ENCODE measurements around the gene IZUMO1R.
A peak's percentile ranks its signal among the peaks of the same experiment; 100 is the strongest.

The IZUMO1R gene

GRCh38 chr11:94322501-94322900 is 18.1 kb downstream of the IZUMO1R start:
- no peaks in the 10 kb centered on the region for H3K4me1 ChIP-seq (ENCODE audit: control insufficient read depth, insufficient read depth, low read length, poor library complexity, severe bottlenecking)
- no peaks in the 10 kb centered on the region for H3K9me3 ChIP-seq (ENCODE audit: control insufficient read depth, low read length)

GRCh38 chr11:94325681-94326080 is 21.3 kb downstream of the IZUMO1R start:
- Histone ChIP-seq H3K27ac (ENCODE audit: insufficient read depth, low read length, poor library complexity, severe bottlenecking) (no peak overlapping the region), H3K9me3 (ENCODE audit: control insufficient read depth, low read length) (no peaks in the 10 kb centered on the region), H3K4me3 (ENCODE audit: insufficient read depth, low read depth, low read length, poor library complexity, severe bottlenecking) (no peak overlapping the region), H3K36me3 (ENCODE audit: control insufficient read depth, insufficient read depth, low read length) (no peaks in the 10 kb centered on the region), H3K27me3 (replicated peaks; ENCODE audit: control insufficient read depth, insufficient read depth, low read length, poor library complexity, severe bottlenecking) (no peaks in the 10 kb centered on the region), H3K4me1 (ENCODE audit: control insufficient read depth, insufficient read depth, low read length, poor library complexity, severe bottlenecking) (no peaks in the 10 kb centered on the region)
- peak in 1 of 3 donors; percentile 11 for DNase-seq

More at GRCh38 chr11:94322501-94322900, 18.1 kb downstream of the IZUMO1R start:
- no peak overlapping the region for H3K4me3 ChIP-seq (ENCODE audit: insufficient read depth, low read depth, low read length, poor library complexity, severe bottlenecking)
- no peak overlapping the region for H3K27ac ChIP-seq (ENCODE audit: insufficient read depth, low read length, poor library complexity, severe bottlenecking)
- no peak for DNase-seq
- H3K27me3 ChIP-seq (replicated peaks; ENCODE audit: control insufficient read depth, insufficient read depth, low read length, poor library complexity, severe bottlenecking): no peaks in the 10 kb centered on the region
- no peaks in the 10 kb centered on the region for H3K36me3 ChIP-seq (ENCODE audit: control insufficient read depth, insufficient read depth, low read length)

- Histone ChIP-seq H3K9me3 (ENCODE audit: control insufficient read depth, low read length) (no peaks in the 10 kb centered on the region), H3K27ac (ENCODE audit: insufficient read depth, low read length, poor library complexity, severe bottlenecking) (no peak overlapping the region)
These were observed 22.6 kb downstream of the IZUMO1R start for GRCh38 chr11:94326947-94327346.

GRCh38 chr11:94328587-94329080 is 24.3 kb downstream of the IZUMO1R start:
- no peaks in the 10 kb centered on the region for H3K36me3 ChIP-seq (ENCODE audit: control insufficient read depth, insufficient read depth, low read length)
- H3K4me3 ChIP-seq (ENCODE audit: insufficient read depth, low read depth, low read length, poor library complexity, severe bottlenecking): no peak overlapping the region
- no peak for DNase-seq
- H3K4me1 ChIP-seq (ENCODE audit: control insufficient read depth, insufficient read depth, low read length, poor library complexity, severe bottlenecking): no peaks in the 10 kb centered on the region
- no peak overlapping the region for H3K27ac ChIP-seq (ENCODE audit: insufficient read depth, low read length, poor library complexity, severe bottlenecking)
- no peaks in the 10 kb centered on the region for H3K27me3 ChIP-seq (replicated peaks; ENCODE audit: control insufficient read depth, insufficient read depth, low read length, poor library complexity, severe bottlenecking)
- H3K9me3 ChIP-seq (ENCODE audit: control insufficient read depth, low read length): no peaks in the 10 kb centered on the region

More at GRCh38 chr11:94326947-94327346, 22.6 kb downstream of the IZUMO1R start:
- no peak overlapping the region for H3K4me3 ChIP-seq (ENCODE audit: insufficient read depth, low read depth, low read length, poor library complexity, severe bottlenecking)
- no peaks in the 10 kb centered on the region for H3K4me1 ChIP-seq (ENCODE audit: control insufficient read depth, insufficient read depth, low read length, poor library complexity, severe bottlenecking)
- no peaks in the 10 kb centered on the region for H3K36me3 ChIP-seq (ENCODE audit: control insufficient read depth, insufficient read depth, low read length)
- H3K27me3 ChIP-seq (replicated peaks; ENCODE audit: control insufficient read depth, insufficient read depth, low read length, poor library complexity, severe bottlenecking): no peaks in the 10 kb centered on the region
- DNase-seq: no peak

- no peaks in the 10 kb centered on the region for H3K4me1 ChIP-seq (ENCODE audit: control insufficient read depth, insufficient read depth, low read length, poor library complexity, severe bottlenecking)
- H3K36me3 ChIP-seq (ENCODE audit: control insufficient read depth, insufficient read depth, low read length): no peaks in the 10 kb centered on the region
- no peak overlapping the region for H3K4me3 ChIP-seq (ENCODE audit: insufficient read depth, low read depth, low read length, poor library complexity, severe bottlenecking)
- H3K27me3 ChIP-seq (replicated peaks; ENCODE audit: control insufficient read depth, insufficient read depth, low read length, poor library complexity, severe bottlenecking): no peaks in the 10 kb centered on the region
- no peak for DNase-seq
- H3K9me3 ChIP-seq (ENCODE audit: control insufficient read depth, low read length): no peaks in the 10 kb centered on the region
- no peak overlapping the region for H3K27ac ChIP-seq (ENCODE audit: insufficient read depth, low read length, poor library complexity, severe bottlenecking)
These were observed 25.1 kb downstream of the IZUMO1R start for GRCh38 chr11:94329501-94329900.

GRCh38 chr11:94330789-94331188 is 26.4 kb downstream of the IZUMO1R start:
- no peak for DNase-seq
- Histone ChIP-seq H3K4me1 (ENCODE audit: control insufficient read depth, insufficient read depth, low read length, poor library complexity, severe bottlenecking) (no peaks in the 10 kb centered on the region), H3K9me3 (ENCODE audit: control insufficient read depth, low read length) (no peaks in the 10 kb centered on the region), H3K4me3 (ENCODE audit: insufficient read depth, low read depth, low read length, poor library complexity, severe bottlenecking) (no peak overlapping the region), H3K27ac (ENCODE audit: insufficient read depth, low read length, poor library complexity, severe bottlenecking) (no peak overlapping the region), H3K36me3 (ENCODE audit: control insufficient read depth, insufficient read depth, low read length) (no peaks in the 10 kb centered on the region), H3K27me3 (replicated peaks; ENCODE audit: control insufficient read depth, insufficient read depth, low read length, poor library complexity, severe bottlenecking) (no peaks in the 10 kb centered on the region)

- H3K27me3 ChIP-seq (replicated peaks; ENCODE audit: control insufficient read depth, insufficient read depth, low read length, poor library complexity, severe bottlenecking): no peaks in the 10 kb centered on the region
- no peak overlapping the region for H3K4me3 ChIP-seq (ENCODE audit: insufficient read depth, low read depth, low read length, poor library complexity, severe bottlenecking)
- H3K36me3 ChIP-seq (ENCODE audit: control insufficient read depth, insufficient read depth, low read length): no peaks in the 10 kb centered on the region
- no peak for DNase-seq
- no peaks in the 10 kb centered on the region for H3K4me1 ChIP-seq (ENCODE audit: control insufficient read depth, insufficient read depth, low read length, poor library complexity, severe bottlenecking)
- no peaks in the 10 kb centered on the region for H3K9me3 ChIP-seq (ENCODE audit: control insufficient read depth, low read length)
- H3K27ac ChIP-seq (ENCODE audit: insufficient read depth, low read length, poor library complexity, severe bottlenecking): no peak overlapping the region
These were observed 28.4 kb downstream of the IZUMO1R start for GRCh38 chr11:94332814-94333213.

- no peak for DNase-seq
- Histone ChIP-seq H3K4me1 (ENCODE audit: control insufficient read depth, insufficient read depth, low read length, poor library complexity, severe bottlenecking) (no peaks in the 10 kb centered on the region), H3K36me3 (ENCODE audit: control insufficient read depth, insufficient read depth, low read length) (no peaks in the 10 kb centered on the region), H3K27me3 (replicated peaks; ENCODE audit: control insufficient read depth, insufficient read depth, low read length, poor library complexity, severe bottlenecking) (no peaks in the 10 kb centered on the region), H3K27ac (ENCODE audit: insufficient read depth, low read length, poor library complexity, severe bottlenecking) (no peak overlapping the region), H3K4me3 (ENCODE audit: insufficient read depth, low read depth, low read length, poor library complexity, severe bottlenecking) (no peak overlapping the region), H3K9me3 (ENCODE audit: control insufficient read depth, low read length) (no peaks in the 10 kb centered on the region)
These were observed 31.7 kb downstream of the IZUMO1R start for GRCh38 chr11:94336033-94336432.

GRCh38 chr11:94338651-94339050 is 34.3 kb downstream of the IZUMO1R start:
- DNase-seq: no peak
- no peaks in the 10 kb centered on the region for H3K4me1 ChIP-seq (ENCODE audit: control insufficient read depth, insufficient read depth, low read length, poor library complexity, severe bottlenecking)
- no peaks in the 10 kb centered on the region for H3K9me3 ChIP-seq (ENCODE audit: control insufficient read depth, low read length)
- no peak overlapping the region for H3K27ac ChIP-seq (ENCODE audit: insufficient read depth, low read length, poor library complexity, severe bottlenecking)
- no peak overlapping the region for H3K4me3 ChIP-seq (ENCODE audit: insufficient read depth, low read depth, low read length, poor library complexity, severe bottlenecking)
- no peaks in the 10 kb centered on the region for H3K36me3 ChIP-seq (ENCODE audit: control insufficient read depth, insufficient read depth, low read length)
- H3K27me3 ChIP-seq (replicated peaks; ENCODE audit: control insufficient read depth, insufficient read depth, low read length, poor library complexity, severe bottlenecking): no peaks in the 10 kb centered on the region

- Histone ChIP-seq H3K36me3 (ENCODE audit: control insufficient read depth, insufficient read depth, low read length) (no peaks in the 10 kb centered on the region), H3K4me3 (ENCODE audit: insufficient read depth, low read depth, low read length, poor library complexity, severe bottlenecking) (no peak overlapping the region), H3K27ac (ENCODE audit: insufficient read depth, low read length, poor library complexity, severe bottlenecking) (no peak overlapping the region), H3K9me3 (ENCODE audit: control insufficient read depth, low read length) (no peaks in the 10 kb centered on the region), H3K27me3 (replicated peaks; ENCODE audit: control insufficient read depth, insufficient read depth, low read length, poor library complexity, severe bottlenecking) (no peaks in the 10 kb centered on the region), H3K4me1 (ENCODE audit: control insufficient read depth, insufficient read depth, low read length, poor library complexity, severe bottlenecking) (no peaks in the 10 kb centered on the region)
- DNase-seq: no peak
These were observed 37.9 kb downstream of the IZUMO1R start for GRCh38 chr11:94342250-94342649.

All from effector memory CD4-positive, alpha-beta T cell (primary cell).